ENCODE results near the gene SMPD3.

DNA sequence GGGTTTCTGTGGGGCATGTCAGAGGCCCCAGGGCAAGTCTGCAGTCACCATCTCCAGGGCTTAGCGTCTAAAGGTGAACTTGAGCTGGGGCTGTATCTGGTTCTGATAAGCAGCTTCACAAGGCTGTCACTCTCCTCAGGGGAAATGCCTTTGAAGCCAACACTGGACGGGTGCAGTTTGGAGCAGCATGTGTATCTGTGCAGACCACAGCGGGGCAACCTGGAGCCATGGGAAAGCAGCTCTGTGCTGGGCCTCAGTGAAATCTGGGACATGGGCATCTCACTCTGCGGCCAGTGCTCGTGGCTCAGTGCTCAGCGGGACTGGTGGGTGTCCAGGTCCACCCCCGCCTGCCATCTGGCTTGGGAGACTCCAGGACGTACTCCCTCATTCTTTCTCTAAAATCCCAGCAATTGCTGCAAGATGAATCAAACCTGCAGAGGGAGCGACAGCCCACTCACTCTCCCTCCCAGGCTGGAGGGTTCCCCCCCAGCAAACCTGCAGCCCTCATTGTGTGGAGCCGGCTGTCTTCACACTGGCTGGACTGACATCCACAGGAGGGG lies 74.0 kb downstream of the SMPD3 start:
- TF ChIP-seq POLR2A (IDR thresholded peaks at IDR 0.05; ENCODE audit: low read length), result no peak
- no peak for TF ChIP-seq GATA1 (IDR thresholded peaks at IDR 0.05; ENCODE audit: low read depth, low read length)

Data from erythroblast (primary cell).